ENCODE data around the gene PCGF2. TPM values are rescaled to one million over a fixed set of nuclear protein-coding genes. Genes with fewer than 3 reads are reported as not detected.

The PCGF2 gene
- total and polyA plus RNA-seq, 2 of the 8 experiments (the other 6 are each of a cell fraction or from before 2014, with no cell fraction given): 42.1 to 93.3 TPM

GRCh38 chr17:38740044-38740443 is 8.1 kb downstream of the PCGF2 start:
- Histone ChIP-seq H3K9me3 (ENCODE audit: insufficient read depth in 2 of 2, low read depth in 1 of 2, low read length in 1 of 2) (no peaks in the 10 kb centered on the region), H4K8ac (ENCODE audit: extremely low read depth, insufficient read depth, low read length) (no peak overlapping the region), H2AFZ (ENCODE audit: low read length) (no peak overlapping the region), H3K79me1 (ENCODE audit: low read depth, low read length) (peaks cover 26% of the 10 kb centered on the region), H2BK15ac (ENCODE audit: low read length) (no peak overlapping the region), H3K23me2 (ENCODE audit: low read depth, low read length) (no peaks in the 10 kb centered on the region), H3K18ac (ENCODE audit: extremely low read depth, low read length) (no peak overlapping the region), H2BK120ac (replicated peaks; ENCODE audit: low read depth, low read length) (no peak overlapping the region), H3K36me3 (ENCODE audit: control insufficient read depth in 2 of 4, insufficient read depth in 4 of 4, low read length in 3 of 4) (peaks cover 2 to 30% (median 17%) of the 10 kb centered on the region in 4 experiments; a peak in 7 of 8 replicates), H2AK5ac (ENCODE audit: low read depth, low read length) (no peak overlapping the region), H3K56ac (replicated peaks; ENCODE audit: insufficient read length, low read depth, low read length) (no peak overlapping the region), H4K5ac (ENCODE audit: insufficient read length, low read depth, low read length) (no peak overlapping the region), H2BK20ac (ENCODE audit: low read length) (no peak overlapping the region), H3K4me2 (ENCODE audit: insufficient read depth in 1 of 2, low read depth in 2 of 2, low read length in 2 of 2) (no peak overlapping the region), H2BK5ac (ENCODE audit: low read depth, low read length) (peak overlapping the region; percentile 24; the same call in 1 of the 2 replicates), H3K4ac (replicated peaks; ENCODE audit: insufficient read length, low read depth, low read length) (no peak overlapping the region), H4K91ac (replicated peaks; ENCODE audit: insufficient read length, low read length) (no peak overlapping the region), H3K79me2 (ENCODE audit: control insufficient read depth in 1 of 2, insufficient read depth in 2 of 2, low read length in 2 of 2) (peaks cover 24 to 60% of the 10 kb centered on the region in 2 experiments), H3K27ac (ENCODE audit: low read depth, low read length) (no peak overlapping the region), H3K9ac (replicated peaks in 1 of 4; ENCODE audit: extremely low read depth in 1 of 4, low read depth in 3 of 4, low read length in 3 of 4) (no peak overlapping the region), H3K14ac (ENCODE audit: insufficient read length) (no peak overlapping the region), H3K4me1 (replicated peaks in 1 of 4; ENCODE audit: control insufficient read depth in 3 of 4, insufficient read depth in 4 of 4, low read length in 3 of 4) (peaks cover 0 to 24% (median 12%) of the 10 kb centered on the region in 4 experiments; a peak in 6 of 7 replicates), H4K20me1 (replicated peaks in 1 of 2; ENCODE audit: control insufficient read depth in 1 of 2, insufficient read depth in 2 of 2, low read length in 2 of 2) (peaks cover 38 to 57% of the 10 kb centered on the region in 2 experiments), H2BK12ac (ENCODE audit: low read depth, low read length) (0 out of 2 replicates have a peak overlapping the region, but pooled peaks have one; percentile 50), H3K4me3 (ENCODE audit: extremely low read depth in 1 of 4, insufficient read depth in 2 of 4, low read depth in 3 of 4, low read length in 4 of 4) (no peak overlapping the region), H3K27me3 (replicated peaks in 1 of 4; ENCODE audit: control insufficient read depth in 3 of 4, extremely low read depth in 1 of 4, insufficient read depth in 3 of 4, low read length in 3 of 4) (no peaks in the 10 kb centered on the region), H3K23ac (ENCODE audit: insufficient read length) (no peak overlapping the region)
- DNase-seq (ENCODE audit: low read depth in 1 of 2, low spot score in 2 of 2) (no peak), FAIRE-seq (no peak)
- ChIA-PET POLR2A (ENCODE audit: partially characterized antibody) (interaction anchor here (0.6 to 1.4 kb wide), 2 partner anchors 40 to 63 kb away, joined by 3 to 4 read pairs; no protein-coding TSS in a partner anchor), CTCF (ENCODE audit: partially characterized antibody) (interaction anchor here (1.0 kb wide), 2 partner anchors 13 to 33 kb away, joined by 3 to 4 read pairs; no protein-coding TSS in a partner anchor)
- 95% methylated on average over 14 of the region's 19 CpGs; no CpG with 5 or more reads in 1 of the 2 experiments for WGBS, 2 experiments (ENCODE audit: extremely low coverage in 1 of 2, insufficient coverage in 1 of 2, insufficient read length in 1 of 2, insufficient replicate concordance in 2 of 2, low coverage in 1 of 2, low lambda C conversion rate in 2 of 2, missing lambda C conversion rate in 1 of 2)
- TF ChIP-seq RFX5 (IDR thresholded peaks at IDR 0.05; ENCODE audit: borderline replicate concordance, low read depth, low read length) (no peak), E2F6 (IDR thresholded peaks at IDR 0.05) (no peak), PHF8 (conservative IDR thresholded peaks at IDR 0.05; ENCODE audit: low read depth, low read length) (no peak), SUZ12 (IDR thresholded peaks at IDR 0.05; ENCODE audit: low read length) (no peak), CEBPB (IDR thresholded peaks at IDR 0.05; ENCODE audit: low read depth, low read length) (no peak), SIX5 (IDR thresholded peaks at IDR 0.05; ENCODE audit: low read depth, low read length) (no peak), EGR1 (IDR thresholded peaks at IDR 0.05; ENCODE audit: borderline replicate concordance, low read depth, low read length) (no peak), TBP (IDR thresholded peaks at IDR 0.05; ENCODE audit: low read depth, low read length) (no peak), RNF2 (IDR thresholded peaks at IDR 0.05; ENCODE audit: borderline replicate concordance, low read depth, low read length, missing control alignments, poor library complexity, severe bottlenecking) (no peak), TEAD4 (IDR thresholded peaks at IDR 0.05; ENCODE audit: low read depth, low read length) (no peak)
- TF ChIP-seq, protein P1, sequence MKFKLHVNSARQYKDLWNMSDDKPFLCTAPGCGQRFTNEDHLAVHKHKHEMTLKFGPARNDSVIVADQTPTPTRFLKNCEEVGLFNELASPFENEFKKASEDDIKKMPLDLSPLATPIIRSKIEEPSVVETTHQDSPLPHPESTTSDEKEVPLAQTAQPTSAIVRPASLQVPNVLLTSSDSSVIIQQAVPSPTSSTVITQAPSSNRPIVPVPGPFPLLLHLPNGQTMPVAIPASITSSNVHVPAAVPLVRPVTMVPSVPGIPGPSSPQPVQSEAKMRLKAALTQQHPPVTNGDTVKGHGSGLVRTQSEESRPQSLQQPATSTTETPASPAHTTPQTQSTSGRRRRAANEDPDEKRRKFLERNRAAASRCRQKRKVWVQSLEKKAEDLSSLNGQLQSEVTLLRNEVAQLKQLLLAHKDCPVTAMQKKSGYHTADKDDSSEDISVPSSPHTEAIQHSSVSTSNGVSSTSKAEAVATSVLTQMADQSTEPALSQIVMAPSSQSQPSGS (IDR thresholded peaks at IDR 0.05; ENCODE audit: low read length): no peak
